HG03558 (cell line): ENCODE results near the gene EMILIN1.
"Not testable (repeated sequence)": the region's sequence is repeated elsewhere in the genome, so short reads cannot be mapped to it uniquely, and the experiment has no call there.

Experiments used
- ATAC-seq: cut with Tn5 transposase; IDR thresholded peaks from one replicate; pipeline ENCODE4 v1.9.1; 2021; ENCODE audit warnings: moderate number of reproducible peaks; ENCODE audit not compliant: unreplicated experiment; ENCODE audit errors: extremely low read depth

EMILIN1 gene

GRCh38 chr2:27091746-27092695 lies 13.6 kb downstream of the EMILIN1 start:
- no peak for ATAC-seq

- no peak for ATAC-seq
These were observed 14.4 kb downstream of the EMILIN1 start for GRCh38 chr2:27092696-27093429.

- ATAC-seq, result no peak
These were observed 15.3 kb downstream of the EMILIN1 start for GRCh38 chr2:27093430-27094352.

DNA sequence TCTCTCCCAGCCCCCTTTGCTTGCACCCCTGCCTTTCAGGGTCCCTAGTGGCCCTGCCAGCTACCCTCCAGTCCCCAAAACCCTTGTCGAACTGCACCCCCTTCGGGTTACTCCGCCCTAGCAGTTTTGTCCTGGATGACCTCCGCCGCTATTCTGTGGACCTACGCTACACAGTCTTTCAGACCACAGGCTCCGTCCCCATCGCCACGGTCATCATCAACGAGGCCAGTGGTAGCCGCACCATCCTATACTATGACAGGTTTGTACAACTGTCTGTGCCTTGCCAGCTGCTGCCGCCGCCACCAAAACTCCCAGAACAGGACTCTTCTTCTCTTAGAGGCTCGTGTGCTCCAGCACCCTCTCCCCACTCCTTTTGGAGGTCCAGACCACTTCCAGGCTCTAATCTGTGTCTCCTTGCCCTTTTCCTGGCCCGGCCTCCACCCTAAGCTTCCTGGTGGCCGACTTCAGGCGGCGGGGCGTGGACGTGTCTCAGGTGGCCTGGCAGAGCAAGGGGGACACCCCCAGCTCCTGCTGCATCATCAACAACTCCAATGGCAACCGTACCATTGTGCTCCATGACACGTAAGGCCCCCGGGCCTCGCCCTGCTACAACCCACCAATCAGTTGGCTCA lies 16.1 kb downstream of the EMILIN1 start:
- no peak for ATAC-seq

DNA sequence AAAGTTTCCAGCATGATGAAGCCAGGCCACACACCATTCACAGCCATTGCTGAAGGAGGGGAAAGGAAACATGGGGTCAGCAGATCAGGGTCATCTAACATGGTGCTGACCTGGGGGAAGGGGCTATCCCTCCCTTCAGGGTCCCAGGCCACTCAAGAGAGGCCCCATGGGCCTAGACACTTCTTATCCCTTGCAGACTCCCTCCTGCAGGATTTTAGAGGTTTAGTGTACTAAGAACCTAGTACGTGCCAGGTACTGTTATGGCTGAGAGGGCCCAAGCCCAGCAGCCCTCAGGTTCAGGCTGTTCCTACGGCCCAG lies 17.0 kb downstream of the EMILIN1 start:
- no peak for ATAC-seq

GRCh38 chr2:27095745-27096651 lies 17.6 kb downstream of the EMILIN1 start:
- no peak for ATAC-seq

DNA sequence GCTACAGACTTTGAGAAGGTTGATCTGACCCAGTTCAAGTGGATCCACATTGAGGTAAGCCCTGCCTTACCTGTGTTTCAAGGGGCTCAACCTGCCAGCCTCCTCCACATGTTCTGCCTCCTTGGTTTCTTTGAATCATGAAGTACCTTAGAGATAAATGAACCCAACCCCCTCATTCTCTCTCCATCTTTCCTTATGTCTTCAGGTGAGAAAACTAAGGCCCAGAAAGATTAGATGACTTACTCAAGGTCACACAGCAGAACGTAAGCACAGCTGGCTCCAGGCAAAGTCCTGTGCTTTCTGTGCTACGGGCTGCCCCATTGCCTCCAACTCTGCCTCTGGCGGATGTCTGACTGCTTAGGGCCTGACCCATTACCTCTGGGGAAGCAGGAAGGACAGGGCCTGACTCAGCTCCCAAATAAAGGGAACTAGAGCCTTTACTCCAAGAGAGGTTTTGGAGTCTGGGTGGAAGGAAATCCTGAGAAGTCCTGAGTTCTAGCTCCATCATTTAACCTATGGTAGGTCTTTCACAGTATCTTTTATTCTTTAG lies 18.4 kb downstream of the EMILIN1 start:
- no peak for ATAC-seq

DNA sequence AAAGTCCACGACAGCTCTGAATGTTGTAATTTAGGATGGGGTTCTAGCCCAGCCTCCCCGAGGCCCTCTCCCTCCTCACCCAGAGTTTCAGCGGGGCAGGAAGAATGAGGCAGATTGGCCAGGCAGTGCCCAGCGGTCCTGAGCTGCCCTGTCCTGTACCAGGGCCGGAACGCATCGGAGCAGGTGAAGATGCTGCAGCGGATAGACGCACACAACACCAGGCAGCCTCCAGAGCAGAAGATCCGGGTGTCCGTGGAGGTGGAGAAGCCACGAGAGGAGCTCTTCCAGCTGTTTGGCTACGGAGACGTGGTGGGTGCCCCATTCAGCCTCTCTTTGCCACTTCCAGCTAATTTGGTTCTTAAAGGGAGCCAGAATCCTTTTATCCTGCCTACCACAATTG lies 18.9 kb downstream of the EMILIN1 start:
- ATAC-seq, result no peak

DNA sequence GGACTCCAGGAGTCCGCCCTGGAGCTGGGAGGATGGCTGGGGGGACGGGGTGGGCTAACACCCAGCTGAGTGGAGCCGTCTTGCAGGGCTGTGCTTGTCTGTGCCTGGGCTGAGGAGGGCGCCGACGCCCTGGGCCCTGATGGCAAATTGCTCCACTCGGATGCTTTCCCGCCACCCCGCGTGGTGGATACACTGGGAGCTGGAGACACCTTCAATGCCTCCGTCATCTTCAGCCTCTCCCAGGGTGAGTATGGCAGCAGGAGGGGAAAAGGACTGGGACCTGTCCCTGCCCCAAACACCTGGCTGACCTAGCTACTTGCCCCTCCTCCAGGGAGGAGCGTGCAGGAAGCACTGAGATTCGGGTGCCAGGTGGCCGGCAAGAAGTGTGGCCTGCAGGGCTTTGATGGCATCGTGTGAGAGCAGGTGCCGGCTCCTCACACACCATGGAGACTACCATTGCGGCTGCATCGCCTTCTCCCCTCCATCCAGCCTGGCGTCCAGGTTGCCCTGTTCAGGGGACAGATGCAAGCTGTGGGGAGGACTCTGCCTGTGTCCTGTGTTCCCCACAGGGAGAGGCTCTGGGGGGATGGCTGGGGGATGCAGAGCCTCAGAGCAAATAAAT lies 21.0 kb downstream of the EMILIN1 start:
- no peak for ATAC-seq

GRCh38 chr2:27100036-27100435 lies 21.6 kb downstream of the EMILIN1 start:
- ATAC-seq, result no peak

DNA sequence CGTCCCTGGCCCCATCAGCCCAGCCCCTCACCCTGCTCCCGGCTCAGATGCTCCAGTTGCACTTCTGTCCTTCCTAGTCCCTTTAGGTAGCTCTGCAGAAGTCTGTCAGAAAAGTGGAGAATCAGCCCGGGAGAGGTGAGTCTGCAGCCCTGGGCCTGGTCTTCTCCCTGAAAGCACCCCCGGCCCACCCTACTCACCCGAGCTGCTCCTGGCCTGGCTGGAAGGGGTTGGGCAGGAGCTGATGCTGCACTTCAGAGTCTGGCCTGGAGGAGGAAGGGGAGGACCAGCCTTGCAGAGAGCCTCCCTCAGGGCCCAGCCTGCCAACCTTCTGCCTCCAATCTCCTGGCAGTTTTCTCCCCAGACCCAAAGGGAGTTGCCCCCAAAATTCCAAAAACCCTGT lies 23.9 kb downstream of the EMILIN1 start:
- ATAC-seq, result no peak

DNA sequence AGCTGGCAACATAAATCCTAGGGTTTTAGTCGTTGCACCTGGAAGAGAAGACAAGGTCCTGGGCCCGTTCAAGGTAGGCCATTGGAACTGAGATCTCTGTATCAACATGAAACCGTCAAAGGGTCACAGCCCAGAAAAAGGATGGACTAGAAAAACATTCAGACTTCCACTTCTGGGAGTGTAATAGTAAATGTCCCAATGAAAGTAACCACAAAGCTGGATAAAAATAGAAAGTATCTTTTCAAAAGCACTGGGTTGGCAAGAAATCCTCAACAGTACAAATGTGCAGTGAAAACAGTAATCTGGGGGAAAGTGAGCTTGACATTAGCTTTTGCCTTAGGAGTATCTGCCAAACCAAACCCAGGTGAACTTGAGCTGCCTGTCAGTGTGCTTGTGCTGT lies 27.6 kb downstream of the EMILIN1 start:
- no peak for ATAC-seq

- ATAC-seq, result no peak
These were observed 29.8 kb downstream of the EMILIN1 start for GRCh38 chr2:27108221-27108620.

DNA sequence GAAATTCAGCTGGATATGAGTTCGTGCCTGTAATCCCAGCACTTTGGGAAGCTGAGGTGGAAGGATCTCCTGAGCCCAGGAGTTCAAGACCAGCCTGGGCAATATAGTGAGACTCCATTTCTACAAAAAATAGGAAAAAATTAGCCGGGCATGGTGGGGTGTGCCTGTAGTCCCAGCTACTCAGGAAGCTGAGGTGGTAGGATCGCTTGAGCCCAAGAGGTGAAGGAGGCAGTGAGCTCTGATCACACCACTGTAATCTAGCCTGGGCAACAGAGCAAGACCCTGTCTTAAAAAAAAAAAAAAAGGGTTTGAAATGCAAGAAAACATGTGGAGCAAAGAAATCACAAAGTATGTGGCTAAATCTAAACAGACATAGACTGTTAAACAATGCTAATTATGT lies 30.7 kb downstream of the EMILIN1 start:
- no peak for ATAC-seq

DNA sequence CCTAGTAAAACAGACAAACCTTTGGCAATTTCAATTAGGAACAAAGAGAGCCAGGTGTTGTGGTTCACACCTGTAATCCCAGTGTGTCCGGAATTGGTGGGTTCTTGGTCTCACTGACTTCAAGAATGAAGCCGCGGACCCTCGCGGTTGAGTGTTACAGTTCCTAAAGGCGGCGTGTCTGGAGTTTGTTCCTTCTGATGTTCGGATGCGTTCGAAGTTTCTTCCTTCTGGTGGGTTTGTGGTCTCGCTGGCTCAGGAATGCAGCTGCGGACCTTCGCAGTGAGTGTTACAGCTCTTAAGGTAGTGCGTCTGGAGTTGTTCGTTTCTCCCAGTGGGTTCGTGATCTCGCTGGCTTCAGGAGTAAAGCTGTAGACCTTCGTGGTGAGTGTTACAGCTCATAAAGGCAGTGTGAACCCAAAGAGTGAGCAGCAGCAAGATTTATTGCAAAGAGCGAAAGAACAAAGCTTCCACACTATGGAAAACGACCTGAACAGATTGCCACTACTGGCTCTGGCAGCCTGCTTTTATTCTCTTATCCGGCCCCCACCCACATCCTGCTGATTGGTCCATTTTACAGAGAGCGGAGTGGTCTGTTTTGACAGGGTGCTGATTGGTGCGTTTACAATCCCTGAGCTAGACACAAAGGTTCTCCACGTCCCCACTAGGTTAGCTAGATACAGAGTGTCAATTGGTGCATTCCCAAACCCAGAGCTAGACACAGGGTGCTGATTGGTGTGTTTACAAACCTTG lies 32.4 kb downstream of the EMILIN1 start:
- not testable (repeated sequence) for ATAC-seq

- not testable (repeated sequence) for ATAC-seq
These were observed 33.1 kb downstream of the EMILIN1 start for GRCh38 chr2:27111392-27112078.

- no peak for ATAC-seq
These were observed 37.1 kb downstream of the EMILIN1 start for GRCh38 chr2:27115519-27115918.
